Measurements from ENCODE around the gene SPDYC.

- no peak for TF ChIP-seq CREB1 (CRISPR knock-in tag; IDR thresholded peaks at IDR 0.05; ENCODE audit: low read depth)
- TF ChIP-seq NANOG (IDR thresholded peaks at IDR 0.05; ENCODE audit: borderline replicate concordance) = no peak
- TF ChIP-seq CTCF (conservative IDR thresholded peaks at IDR 0.05; ENCODE audit: low read depth in 2 of 2) = no peak
- no peak for TF ChIP-seq EZH2 (IDR thresholded peaks at IDR 0.05; ENCODE audit: low read depth, unreplicated experiment)
- TF ChIP-seq EZH2phosphoT487 (IDR thresholded peaks at IDR 0.05; ENCODE audit: unreplicated experiment) = no peak
- no peak for TF ChIP-seq ZNF114 (CRISPR knock-in tag; IDR thresholded peaks at IDR 0.05)
- TF ChIP-seq REST (IDR thresholded peaks at IDR 0.05; ENCODE audit: unreplicated experiment) = no peak
- TF ChIP-seq ZNF462 (CRISPR knock-in tag; IDR thresholded peaks at IDR 0.05) = no peak
- no peak for TF ChIP-seq POLR2AphosphoS5 (IDR thresholded peaks at IDR 0.05; ENCODE audit: low read depth)
Observed at GRCh38 chr11:65219930-65220213, 49.8 kb downstream of the SPDYC start.
